ENCODE results near the gene PPFIA3.

Gene PPFIA3

DNA sequence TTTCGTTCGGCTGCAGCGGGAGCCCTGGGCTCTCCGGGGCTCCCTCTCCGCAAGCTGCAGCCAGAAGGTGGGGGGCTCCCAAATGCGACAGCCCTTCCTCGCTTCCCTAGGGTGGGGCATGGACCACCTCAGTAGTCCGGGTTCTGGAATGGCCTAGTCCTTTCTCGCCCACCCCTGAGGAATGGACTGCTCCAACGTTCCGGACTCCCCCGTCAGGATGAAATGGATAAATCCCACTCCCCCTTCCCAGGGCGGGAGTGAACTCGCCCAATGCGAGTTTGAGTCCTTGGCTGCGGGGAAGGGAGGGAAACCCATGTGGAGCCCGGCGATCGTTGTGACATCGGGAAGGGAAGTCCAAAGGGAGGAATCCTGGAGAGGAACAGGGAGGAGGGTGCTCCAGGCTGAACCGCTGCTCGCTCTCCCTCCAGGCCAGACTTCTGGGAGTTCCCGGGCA, 30.3 kb downstream of the PPFIA3 start:
- peak; percentile 66 for DNase-seq (ENCODE audit: low read depth, low spot score)

DNA sequence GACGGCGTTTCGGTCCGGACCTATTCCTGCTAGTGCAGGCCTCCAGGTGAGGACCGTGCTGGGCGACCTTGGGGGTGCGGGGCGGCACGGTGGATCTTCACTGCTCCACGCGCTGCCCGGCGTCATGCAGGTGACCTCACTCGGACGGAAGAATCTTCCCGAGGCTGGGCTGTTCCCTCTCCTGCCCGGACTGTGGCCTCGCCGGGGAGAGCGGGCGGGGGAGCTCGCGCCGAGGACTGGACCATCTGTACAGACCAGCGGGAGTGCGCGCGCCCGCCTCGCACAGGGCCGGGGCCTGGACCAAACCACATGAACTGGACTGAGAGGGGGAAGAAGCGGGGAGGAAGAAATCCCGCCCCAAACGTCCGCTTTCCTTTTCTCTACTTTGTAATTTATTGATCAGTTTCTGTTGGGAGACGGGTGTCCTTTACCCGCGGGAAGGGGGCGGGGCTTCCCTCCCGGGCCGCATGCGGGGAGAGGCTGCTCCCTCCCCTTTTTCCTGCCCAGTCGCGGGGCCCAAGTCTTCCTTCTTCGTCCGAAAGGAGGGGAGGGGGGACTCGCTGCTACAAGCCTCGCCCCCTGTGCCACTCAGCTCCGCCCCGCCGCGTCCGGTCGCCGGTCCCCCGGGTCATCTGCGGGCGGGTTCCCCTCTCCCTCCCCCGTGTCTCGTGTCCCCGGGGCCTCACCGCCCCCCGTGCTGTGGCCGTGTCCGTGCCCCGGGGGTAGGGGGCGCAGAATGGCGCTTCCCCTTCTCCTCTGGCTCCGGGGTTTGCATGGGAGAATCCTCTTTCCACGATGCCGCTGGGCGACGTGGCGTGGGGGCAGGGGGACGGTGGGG, 31.0 kb downstream of the PPFIA3 start:
- DNase-seq (ENCODE audit: low read depth, low spot score): peak; percentile 62

DNA sequence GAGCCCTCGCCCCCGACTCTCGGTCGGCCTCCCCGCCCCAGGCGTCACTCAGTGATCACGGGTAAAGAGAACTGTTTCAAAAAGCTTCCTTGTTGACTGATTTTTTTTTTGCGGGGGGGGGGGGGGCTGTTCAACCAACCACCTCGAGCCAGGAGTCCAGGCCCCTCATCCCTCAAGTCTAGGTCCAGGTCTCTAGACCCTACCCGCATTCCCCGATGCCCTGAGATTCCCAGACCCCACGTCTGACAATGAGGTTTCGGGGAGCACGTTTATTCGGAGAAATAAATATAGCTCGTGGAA, 31.6 kb downstream of the PPFIA3 start:
- no peak for DNase-seq (ENCODE audit: low read depth, low spot score)

DNA sequence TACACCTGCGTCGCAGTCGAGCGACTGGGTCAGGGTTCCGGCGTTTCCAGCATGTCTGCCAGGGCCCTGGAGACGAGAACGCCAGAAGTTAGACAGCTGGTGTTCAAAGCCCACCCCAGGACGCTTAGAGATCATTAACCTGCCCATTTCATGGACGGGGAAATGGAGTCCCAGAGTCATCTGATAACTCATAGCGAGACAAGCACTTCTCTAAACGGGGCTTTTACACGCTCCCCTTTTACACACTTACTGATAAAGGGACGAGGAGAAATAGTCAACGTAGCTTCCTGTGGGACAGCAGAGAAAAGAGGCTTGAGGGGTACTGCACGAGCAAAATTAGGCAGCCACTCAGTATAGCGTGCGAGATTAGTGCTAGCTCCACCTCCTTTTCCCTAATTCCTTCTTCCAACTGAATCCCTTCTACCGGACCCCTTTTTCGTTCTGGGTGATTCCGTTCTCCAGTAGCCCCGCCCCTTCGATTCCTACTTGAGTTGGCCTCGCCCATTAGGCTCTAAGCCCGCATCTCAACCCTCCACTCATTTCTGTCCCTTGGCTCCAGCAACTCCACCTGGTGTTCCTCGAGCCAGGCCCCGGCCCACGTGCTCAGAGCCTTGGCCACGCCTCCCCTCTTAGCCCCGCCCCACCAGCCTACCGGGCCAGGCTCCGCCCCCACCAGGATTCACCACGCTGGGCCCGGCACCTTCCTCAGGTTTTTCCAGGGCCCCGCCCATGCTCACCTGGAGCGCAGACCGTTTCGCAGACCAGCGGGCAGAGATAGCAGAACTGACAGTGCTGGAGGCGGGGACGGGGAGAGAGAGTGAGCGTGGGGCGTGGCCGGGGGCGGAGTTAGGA, 32.1 kb downstream of the PPFIA3 start:
- DNase-seq (ENCODE audit: low read depth, low spot score): no peak

DNA sequence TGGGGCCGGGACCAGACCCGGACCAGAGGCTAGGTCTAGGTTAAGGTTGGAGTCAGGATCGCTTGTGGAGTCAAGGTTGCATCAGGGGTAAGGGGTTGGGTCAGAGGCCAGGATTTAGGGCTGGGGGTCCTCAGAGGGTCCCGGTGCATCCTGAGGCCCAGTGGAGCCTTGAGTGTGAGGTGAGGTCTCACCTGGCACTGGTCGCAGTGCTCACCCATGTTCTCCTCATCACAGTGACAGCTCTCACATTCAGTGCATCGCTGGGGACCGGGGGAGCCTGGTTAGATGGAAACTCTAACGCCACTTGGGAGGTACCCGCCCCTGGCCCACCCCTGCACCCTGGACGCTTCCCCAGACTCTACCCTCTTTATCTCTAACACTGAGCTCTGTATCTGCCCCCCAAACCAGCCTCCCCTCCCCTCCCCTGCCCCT, 32.8 kb downstream of the PPFIA3 start:
- no peak for DNase-seq (ENCODE audit: low read depth, low spot score)

DNA sequence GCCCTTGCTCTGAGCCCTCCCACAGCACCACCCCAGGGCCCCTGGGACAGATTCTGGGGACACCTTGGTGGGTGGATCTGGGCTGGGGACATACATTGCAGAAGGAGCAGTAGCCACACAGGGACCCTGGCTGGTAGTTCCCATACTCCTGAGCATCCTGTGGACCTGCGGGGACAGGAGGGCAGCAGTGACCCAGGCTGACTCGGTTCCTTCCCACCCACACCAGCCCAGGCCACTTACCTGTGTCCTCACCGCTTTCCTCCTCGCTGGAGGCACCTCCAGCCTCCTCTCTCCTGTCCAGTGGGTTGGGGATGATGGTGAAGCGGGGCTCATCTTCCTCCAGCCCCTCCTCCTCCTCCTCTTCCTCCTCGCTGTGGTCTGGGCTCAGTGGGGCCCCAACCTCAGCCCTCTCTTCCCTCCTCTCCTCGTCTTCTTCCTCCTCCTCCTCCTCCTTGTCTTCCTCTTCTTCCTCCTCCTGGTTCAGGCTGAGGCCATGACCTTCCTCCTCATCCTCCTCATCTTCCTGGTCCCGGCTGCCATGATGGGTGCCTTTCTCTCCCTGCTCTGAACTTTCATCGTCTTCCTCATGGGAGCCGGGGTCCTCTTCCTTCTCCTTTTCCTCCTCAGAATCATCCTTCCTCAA, 33.9 kb downstream of the PPFIA3 start:
- no peak for DNase-seq (ENCODE audit: low read depth, low spot score)

DNA sequence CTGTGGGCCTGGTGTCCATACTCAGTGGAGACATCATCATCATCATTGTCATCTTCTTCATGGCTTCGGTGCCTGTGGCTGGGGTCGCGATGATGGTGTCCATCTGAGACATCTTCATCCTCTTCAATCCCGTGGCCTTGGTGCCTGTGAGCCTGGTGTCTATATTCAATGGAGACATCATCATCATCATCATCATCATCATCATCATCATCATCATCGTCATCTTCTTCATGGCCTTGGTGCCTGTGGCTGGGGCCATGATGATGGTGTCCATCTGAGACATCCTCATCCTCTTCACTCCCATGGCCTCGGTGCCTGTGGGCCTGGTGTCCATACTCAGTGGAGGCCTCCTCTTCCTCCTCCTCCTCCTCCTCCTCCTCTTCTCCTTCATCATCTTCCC, 34.9 kb downstream of the PPFIA3 start:
- no peak for DNase-seq (ENCODE audit: low read depth, low spot score)

DNA sequence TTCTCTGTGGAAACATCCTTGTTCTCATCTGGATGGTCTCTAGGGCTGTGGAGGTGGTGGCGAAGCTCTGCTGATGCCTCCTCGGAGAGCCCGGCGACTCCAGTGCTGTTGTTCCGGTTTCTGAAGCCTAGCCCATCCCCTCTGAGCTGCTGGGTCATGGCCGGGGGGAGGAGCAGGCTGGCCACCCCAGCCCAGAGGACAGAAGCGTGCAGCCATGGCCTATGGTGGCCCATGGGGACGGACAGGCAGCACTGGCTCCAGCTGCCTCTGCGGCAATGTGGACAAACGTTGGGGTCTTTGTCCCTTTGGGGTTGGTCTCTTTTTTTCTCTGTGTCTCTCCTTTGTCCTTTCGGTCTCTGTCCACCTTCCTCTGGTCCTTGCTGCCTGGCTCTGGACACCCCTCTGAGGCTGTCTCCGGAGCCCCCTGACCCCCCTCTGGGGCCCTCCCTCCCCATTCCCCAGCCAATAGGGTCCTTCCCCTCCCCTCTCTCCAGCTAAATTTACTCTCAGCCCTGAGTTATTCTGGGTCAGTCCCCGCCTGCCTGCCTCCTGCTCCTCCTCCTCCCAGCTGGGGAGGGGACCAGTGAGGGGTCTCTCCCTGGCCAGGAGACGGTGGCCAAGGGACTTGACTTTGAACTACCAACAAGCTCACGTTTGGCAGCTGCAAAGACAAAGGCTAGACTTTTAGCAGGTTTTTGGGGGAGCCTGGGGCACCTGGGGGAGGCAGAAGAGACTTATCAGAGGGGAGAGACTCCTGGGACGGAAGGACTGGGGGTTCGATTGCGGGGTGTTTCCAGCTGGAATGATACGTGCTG, 35.9 kb downstream of the PPFIA3 start, which contains the start of gene HRC:
Gene HRC (minus strand): TSS at position 392 of the 815 bp plus-strand sequence. CDS start 159 bp downstream, at position 233.
- no peak for DNase-seq (ENCODE audit: low read depth, low spot score)

DNA sequence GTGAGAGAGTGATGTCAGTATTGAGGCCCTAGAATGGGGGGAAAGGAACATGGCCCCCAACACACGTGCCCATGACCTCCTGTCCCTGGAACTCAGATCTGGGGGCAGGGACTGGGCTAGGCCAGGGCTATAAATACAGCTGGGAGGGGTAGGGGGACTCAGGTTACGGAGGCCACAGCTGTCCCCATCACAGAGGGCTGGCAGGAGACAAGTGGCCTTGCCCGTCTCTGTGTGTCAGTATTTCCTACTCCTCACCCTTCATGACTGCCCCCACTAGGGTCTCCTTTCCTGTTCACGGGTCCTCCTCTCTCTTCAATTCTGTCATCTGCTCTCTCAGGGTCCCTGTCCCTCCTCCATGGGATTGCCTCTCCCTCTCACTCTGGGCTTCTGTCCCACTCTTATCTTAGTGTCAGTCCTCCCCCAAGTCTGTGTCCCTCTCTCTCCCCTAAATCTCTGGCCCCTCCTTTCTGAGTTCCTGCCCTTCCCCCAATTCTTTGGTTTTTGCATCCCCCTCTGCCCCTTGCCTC, 36.5 kb downstream of the PPFIA3 start:
- DNase-seq (ENCODE audit: low read depth, low spot score): no peak

DNA sequence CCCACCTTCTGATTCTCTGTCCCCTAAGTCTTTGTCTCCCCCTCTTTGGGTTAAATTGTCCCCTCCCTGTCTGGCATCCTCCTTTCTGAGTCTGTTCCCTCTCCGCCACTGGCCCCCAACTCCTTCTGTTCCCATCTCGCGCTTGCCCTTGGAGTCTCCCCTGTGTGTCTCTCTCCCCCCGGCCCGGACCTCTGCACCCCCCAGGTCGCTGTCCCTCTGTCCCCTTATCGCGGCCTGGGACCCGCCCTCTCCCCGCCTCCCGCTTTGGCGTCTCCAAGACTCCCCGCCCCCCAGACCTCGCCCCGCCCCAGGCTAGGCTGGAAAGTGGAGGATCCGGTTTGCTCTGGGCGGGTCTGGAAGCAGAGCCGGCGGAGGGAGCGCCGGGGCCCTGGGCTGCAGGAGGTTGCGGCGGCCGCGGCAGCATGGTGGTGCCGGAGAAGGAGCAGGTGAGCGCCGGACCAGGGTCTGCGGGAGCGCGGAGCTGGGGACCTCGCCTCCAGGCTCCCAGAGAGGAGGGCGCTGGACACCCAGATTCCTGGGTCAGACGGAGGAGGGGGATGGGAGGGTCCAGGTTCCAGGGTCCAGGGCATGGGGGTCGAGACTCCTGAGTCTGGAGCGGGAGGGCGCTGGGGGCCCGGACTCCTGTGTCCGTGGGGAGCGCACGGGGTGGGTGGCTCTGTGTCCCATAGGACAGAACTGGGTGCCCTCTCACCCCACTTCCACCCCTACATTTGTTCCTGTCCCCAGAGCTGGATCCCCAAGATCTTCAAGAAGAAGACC, 38.3 kb downstream of the PPFIA3 start, which contains the start of gene TRPM4:
Gene TRPM4 (plus strand): TSS at position 348 of the 780 bp plus-strand sequence. CDS start 75 bp downstream, at position 423.
- DNase-seq (ENCODE audit: low read depth, low spot score): peak; percentile 54

DNA sequence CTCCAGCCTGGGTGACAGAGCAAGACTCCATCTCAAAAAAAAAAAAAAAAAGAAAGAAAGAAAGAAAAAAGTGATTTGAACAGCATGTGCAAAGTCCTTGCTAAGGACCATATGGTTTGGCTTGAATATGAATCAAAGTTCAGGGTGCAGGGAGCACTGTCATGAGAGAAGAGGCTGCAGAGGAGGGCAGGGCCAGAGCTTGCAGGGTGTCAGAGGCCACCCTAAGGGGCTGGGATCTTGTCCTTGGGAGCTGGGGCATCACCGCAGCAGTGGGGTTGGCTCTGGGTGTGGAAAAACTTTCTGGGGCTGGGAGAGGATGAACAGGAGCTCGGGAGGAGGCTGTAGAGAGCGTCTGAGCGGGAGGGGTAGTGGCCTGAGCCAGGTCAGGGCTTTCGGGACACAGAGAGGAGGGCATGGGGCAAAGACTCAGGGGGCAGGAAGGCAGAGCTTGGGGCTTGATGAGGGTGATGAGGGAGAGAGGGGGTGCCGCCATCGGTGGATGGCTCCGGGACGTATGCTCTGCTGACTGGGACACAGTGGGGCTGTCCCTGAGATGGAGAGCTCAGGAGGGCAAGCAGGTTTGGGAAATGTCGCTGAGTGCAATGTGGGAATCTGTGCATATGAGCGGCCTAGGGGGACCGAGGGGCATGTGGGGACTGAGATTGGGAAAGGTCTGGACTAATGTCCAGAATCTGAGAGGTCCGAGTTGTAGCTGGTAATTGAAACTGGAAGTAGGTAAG, 41.3 kb downstream of the PPFIA3 start:
- no peak for DNase-seq (ENCODE audit: low read depth, low spot score)

DNA sequence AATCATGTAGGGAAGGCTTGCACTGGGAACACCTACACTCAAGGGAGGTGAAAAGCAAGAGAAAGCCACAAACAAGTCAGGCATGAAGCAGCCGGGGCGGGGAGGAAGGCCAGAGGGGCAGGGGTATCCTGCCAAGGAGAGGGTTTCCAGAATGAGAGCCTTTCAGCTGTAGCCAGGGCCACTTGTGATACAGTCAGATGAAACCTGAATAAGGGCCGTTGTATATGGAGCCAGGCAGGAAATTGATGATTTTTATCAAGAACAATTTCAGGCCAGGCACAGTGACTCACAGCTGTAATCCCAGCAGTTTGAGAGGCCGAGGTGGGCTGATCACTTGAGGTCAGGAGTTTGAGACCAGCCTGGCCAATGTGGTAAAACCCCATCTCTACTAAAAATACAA, 42.6 kb downstream of the PPFIA3 start:
- DNase-seq (ENCODE audit: low read depth, low spot score): no peak

DNA sequence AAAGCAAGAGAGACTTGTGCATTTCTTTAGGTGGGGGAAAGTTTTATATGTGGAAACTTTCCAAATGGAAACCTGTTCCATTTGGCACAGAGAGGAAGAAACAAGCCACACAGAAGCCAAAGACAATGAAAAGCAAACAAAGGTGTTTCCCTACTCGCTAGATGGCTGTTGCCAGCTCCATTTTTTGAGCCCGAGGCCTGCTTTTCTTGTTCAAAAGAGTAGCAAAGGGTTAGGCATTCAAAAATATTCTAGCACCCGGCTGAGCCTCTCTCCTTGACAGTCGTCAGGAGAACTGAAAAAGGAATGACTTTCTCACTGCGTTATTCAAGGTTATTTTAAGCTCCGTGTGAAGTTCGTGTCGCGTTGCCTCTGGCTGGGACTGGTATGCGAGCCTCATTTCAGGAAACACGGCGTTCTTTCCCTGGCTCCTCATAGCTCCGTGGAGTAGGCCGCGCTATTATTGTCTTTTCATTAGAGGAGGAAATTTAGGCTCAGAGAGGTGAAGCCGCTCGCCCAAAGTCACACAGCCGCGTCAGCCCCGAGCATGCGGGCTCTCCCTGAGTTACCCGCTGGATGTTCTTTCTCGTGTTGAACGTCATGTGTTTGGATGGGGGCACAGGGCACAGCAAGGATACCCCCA, 45.9 kb downstream of the PPFIA3 start:
- no peak for DNase-seq (ENCODE audit: low read depth, low spot score)

DNA sequence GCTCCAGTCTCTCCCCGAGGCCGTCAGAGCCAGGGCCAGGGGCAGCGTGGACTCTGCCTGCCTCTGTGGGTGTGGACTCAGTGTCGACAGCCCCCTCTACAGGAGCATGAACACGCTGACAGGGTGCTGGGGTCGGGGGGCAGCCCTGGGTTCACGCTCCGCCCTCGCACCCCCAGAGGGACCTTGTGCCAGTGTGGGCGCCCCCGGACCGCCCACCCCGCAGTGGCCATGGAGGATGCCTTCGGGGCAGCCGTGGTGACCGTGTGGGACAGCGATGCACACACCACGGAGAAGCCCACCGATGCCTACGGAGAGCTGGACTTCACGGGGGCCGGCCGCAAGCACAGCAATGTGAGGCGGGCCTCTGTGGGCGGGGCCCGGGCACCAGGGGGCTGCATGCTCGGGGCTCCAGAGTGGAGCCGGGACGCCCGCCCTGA, 46.5 kb downstream of the PPFIA3 start:
- no peak for DNase-seq (ENCODE audit: low read depth, low spot score)

DNA sequence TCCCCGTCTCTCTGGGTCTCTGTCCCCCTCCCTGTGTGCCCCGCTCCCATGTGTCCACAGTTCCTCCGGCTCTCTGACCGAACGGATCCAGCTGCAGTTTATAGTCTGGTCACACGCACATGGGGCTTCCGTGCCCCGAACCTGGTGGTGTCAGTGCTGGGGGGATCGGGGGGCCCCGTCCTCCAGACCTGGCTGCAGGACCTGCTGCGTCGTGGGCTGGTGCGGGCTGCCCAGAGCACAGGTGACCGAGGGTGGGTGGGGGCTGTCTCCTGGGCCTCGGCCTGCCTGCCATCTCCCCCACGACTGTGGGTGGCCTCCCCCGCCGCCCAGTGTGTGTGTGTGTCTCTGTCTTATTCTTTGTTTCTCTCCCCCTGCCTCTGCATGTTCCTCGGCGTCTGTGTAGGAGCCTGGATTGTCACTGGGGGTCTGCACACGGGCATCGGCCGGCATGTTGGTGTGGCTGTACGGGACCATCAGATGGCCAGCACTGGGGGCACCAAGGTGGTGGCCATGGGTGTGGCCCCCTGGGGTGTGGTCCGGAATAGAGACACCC, 48.6 kb downstream of the PPFIA3 start:
- DNase-seq (ENCODE audit: low read depth, low spot score): no peak

DNA sequence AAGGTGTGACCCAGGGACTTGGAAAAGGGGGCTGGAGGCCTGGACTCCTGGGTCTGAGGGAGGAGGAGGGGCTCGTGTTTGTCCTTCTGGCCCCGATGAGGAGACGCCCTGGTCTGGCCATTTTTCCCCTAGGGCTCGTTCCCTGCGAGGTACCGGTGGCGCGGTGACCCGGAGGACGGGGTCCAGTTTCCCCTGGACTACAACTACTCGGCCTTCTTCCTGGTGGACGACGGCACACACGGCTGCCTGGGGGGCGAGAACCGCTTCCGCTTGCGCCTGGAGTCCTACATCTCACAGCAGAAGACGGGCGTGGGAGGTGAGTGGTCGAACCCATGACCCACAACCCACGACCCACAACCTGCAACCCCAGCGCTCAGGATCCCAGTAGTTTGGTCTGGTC, 49.1 kb downstream of the PPFIA3 start:
- DNase-seq (ENCODE audit: low read depth, low spot score): no peak

DNA sequence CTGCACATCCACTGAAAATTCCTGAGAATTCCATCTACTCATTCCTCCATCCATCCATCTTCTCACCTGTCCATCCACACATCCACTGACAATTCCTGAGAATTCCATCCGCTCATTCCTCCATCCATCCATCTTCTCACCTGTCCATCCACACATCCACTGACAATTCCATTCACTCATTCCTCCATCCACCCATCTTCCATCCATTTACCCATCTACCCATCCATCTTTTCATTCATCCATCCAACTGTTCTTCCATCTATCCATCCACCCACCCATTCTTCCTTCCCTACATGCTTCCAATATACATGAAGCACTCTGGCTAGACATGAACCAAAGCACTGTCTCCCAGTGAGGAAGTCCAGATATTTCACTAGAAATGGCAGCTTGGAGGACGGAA, 53.9 kb downstream of the PPFIA3 start:
- DNase-seq (ENCODE audit: low read depth, low spot score): no peak

DNA sequence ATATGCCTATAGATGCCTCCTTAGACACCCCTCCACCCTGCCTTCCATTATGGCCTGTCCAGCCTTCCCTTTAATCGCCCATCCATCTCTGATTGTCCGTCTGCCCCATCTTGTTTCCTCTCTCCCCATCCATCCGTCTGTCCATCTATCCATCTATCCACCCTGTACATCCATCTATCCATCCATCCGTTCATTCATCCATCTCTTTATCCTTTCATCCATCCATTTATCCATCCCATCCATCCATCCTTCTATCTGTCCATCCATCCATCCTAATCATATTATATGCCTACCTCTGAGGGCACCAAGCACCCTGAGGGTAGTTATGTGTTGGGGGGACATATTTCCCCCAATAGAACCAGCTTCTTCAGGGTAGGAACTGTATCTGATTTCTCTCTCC, 61.3 kb downstream of the PPFIA3 start:
- no peak for DNase-seq (ENCODE audit: low read depth, low spot score)
